GM12872 (cell line): ENCODE results near the gene COL9A2.

Experiments used
- CTCF ChIP-seq: IDR thresholded peaks from 3 replicates; pipeline ENCODE4 v1.5.1; 2011; ENCODE audit warnings: low read depth, mild to moderate bottlenecking, low read length, moderate library complexity; ENCODE audit not compliant: insufficient read depth

The COL9A2 gene

GRCh38 chr1:40265298-40265697, 51.8 kb downstream of the COL9A2 start:
- no peak for TF ChIP-seq CTCF

- no peak for TF ChIP-seq CTCF
Measured at GRCh38 chr1:40264354-40264781, 52.7 kb downstream of the COL9A2 start.

DNA sequence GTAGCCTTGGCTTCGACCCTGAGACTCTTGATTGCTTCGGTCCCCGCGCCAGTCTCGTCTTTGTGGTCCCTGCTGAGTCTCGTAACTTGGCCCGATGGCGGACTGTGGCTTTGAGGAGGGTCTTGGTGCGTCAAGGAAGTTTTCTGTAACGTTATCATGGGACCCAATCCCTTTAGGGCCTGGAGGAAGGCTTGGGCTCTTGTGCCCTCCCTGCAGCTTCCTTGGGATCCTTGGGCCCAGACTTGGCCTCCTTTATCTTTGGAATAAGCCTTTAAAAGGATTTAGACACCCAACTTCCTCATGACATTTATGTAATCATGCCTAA, 58.7 kb downstream of the COL9A2 start:
- no peak for TF ChIP-seq CTCF

DNA sequence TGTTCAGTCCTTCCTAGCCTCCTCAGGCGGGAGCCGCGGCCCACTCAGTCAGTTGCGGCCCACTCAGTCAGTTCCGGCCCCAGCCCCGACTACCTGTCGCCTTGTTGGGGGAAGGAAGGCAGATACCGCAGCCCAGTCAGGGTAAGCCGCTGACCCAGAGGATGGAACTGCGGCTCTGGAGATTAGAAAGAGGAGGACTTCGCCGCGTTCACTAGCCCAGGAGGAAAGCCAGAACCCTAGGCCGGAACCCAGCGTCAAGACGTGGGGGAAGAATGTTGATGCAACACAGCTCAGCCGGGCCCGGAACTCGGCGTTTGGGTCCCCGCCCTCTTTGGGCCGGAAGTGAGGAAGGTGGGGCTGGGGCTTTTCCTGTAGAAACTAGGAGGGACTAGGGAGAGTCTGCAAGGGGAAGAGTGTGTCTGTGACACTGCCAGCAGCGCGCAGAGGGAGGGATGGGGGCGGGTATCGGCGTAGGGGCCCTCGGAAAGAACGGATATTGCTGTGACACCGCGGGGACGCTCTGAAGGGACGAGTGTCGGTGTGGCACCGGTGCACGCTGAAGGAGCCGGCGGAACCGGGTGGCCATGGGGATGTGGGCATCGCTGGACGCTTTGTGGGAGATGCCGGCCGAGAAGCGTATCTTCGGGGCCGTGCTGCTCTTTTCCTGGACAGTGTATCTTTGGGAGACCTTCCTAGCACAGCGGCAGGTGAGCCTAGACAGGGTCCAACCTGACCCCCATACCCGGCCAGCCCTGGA, 59.2 kb downstream of the COL9A2 start, which contains the start of gene ZMPSTE24:
TSS of gene ZMPSTE24 (plus strand) at position 549 of the 757 bp plus-strand sequence. CDS start at position 585, 36 bp downstream.
- TF ChIP-seq CTCF, result no peak

- no peak for TF ChIP-seq CTCF
Measured at GRCh38 chr1:40257313-40257687, 59.8 kb downstream of the COL9A2 start.

DNA sequence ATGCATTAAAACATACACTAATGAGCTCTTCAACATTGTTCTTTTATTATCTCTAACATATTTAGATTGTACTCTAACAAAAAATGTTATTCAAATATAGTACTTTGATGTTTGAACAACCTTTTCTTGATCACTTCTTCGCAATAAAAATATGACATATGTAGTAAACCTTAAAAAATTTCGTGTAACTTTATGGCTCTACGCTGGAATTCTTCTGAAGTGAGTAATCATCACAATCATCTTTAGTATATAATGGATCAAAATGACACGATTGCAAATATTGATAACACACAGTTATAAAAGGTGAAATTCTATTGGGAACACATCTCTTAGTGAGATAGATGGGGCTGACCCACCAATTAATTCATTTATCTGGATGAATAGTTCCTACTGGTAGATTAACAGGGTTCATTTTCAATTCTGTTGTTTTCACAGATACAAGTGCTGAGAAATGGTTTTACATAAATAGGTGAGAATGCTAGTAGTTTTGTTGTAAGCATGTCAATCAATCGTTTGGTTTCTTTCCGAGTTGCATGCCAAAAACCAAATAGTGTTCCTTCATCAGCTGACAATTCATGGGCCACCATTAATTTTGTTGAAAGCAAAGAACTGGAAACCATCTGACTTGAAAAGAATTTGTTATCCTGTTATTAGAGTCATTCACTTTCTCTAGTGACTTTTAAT, 60.5 kb downstream of the COL9A2 start:
- TF ChIP-seq CTCF, result no peak

DNA sequence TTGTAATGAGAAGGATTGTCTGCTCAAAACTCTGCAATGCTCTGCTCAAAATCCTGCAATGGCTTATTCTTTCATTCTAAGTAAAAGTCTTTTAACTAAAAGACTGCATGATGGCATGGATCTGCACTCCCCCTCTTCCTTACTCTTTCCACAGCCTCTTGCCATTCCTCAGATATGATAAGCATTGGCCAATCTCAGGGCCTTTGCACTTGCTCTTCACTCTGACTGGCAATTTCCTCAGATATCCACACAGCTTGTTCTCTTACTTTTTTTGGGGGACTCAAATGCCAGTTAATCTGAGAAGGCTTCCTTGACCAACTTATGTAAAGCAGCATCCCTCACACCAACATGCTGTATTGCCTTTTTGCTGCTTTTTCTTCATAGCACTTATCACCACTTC, 61.9 kb downstream of the COL9A2 start:
- no peak for TF ChIP-seq CTCF
